GM12878 (cell line): ENCODE data around the gene PRR35. TPM values are rescaled to one million over a fixed set of nuclear protein-coding genes. Genes with fewer than 3 reads are reported as not detected.

ENCODE experiments used
- ATAC-seq: fragments of 200-7000 bp; cut with Tn5 transposase; 3 replicates; pipeline ENCODE4 v1.9.1; 2020; ENCODE audit warnings: mild to moderate bottlenecking, moderate library complexity
- BruUV-seq: library from RNA; stranded (reverse); fragments of 400-500 nt; replicated peaks from 2 replicates; lab custom pipeline; 2021; lab: Mats Ljungman, UMichigan
- CTCF ChIA-PET: fragments of 300-600 bp; sonication (Branson Sonifier 250); formaldehyde crosslinking; extraction: SDS; loops from one replicate; lab custom pipeline; 2021; ENCODE audit warnings: inconsistent platforms; lab: Yijun Ruan, JAX
- POLR2A ChIA-PET: fragments of 350-600 bp; formaldehyde crosslinking; extraction: SDS; loops from one replicate; lab custom pipeline; 2021; ENCODE audit warnings: inconsistent platforms; lab: Charles Lee
- RAD21 ChIA-PET: fragments of 300-600 bp; sonication (Branson Sonifier 250); formaldehyde crosslinking; loops from one replicate; lab custom pipeline; 2023; ENCODE audit warnings: antibody characterized with exemption; ENCODE audit not compliant: unreplicated experiment; lab: Charles Lee
- SMC1A ChIA-PET: fragments of 300-600 bp; sonication (Branson Sonifier 250); formaldehyde crosslinking; loops from one replicate; lab custom pipeline; 2023; ENCODE audit not compliant: unreplicated experiment, uncharacterized antibody; lab: Charles Lee
- DNase-seq: peaks from one replicate; pipeline ENCODE4 v3.0.0-alpha.2; 2011; ENCODE audit warnings: low read depth, low spot score
- FAIRE-seq: peaks from 3 replicates; lab custom pipeline; 2011; peaks lifted over from hg19 to GRCh38; lab: Jason Lieb, UNC
- H2AFZ ChIP-seq: 2 replicates; pipeline ENCODE4 v1.6.0; 2011; ENCODE audit warnings: low read depth, low read length, control low read depth; ENCODE audit not compliant: control insufficient read depth
- H3K27ac ChIP-seq: 2 replicates; pipeline ENCODE4 v1.5.1; 2011; ENCODE audit warnings: control low read depth; ENCODE audit not compliant: control insufficient read depth, insufficient read depth
- H3K27me3 ChIP-seq, 2 experiments: replicated peaks in 1 of 2; 2 replicates each; pipeline versions ENCODE4 v1.6.0 to v1.6.1; 2011; ENCODE audit warnings: low read length in 1 of 2; ENCODE audit not compliant: control insufficient read depth in 2 of 2, insufficient read depth in 2 of 2
- H3K36me3 ChIP-seq, 2 experiments: 2 replicates each; pipeline ENCODE4 v1.5.1; 2011; ENCODE audit warnings: low read length in 1 of 2; ENCODE audit not compliant: control insufficient read depth in 2 of 2, insufficient read depth in 2 of 2
- H3K4me1 ChIP-seq: 2 replicates; pipeline ENCODE4 v1.6.1; 2011; ENCODE audit warnings: mild to moderate bottlenecking, low read length, moderate library complexity, mixed read lengths; ENCODE audit not compliant: control insufficient read depth, insufficient read depth
- H3K4me2 ChIP-seq: 2 replicates; pipeline ENCODE4 v1.6.0; 2011; ENCODE audit warnings: control low read depth; ENCODE audit not compliant: control insufficient read depth, insufficient read depth
- H3K4me3 ChIP-seq: fragments of 200-600 bp; sonication (generic); 2 replicates; pipeline ENCODE4 v1.5.1; 2016
- H3K79me2 ChIP-seq: 2 replicates; pipeline ENCODE4 v1.6.0; 2011; ENCODE audit warnings: low read length; ENCODE audit not compliant: control insufficient read depth, insufficient read depth
- H3K9ac ChIP-seq: 2 replicates; pipeline ENCODE4 v1.8.0; 2011; ENCODE audit warnings: low read length, control low read depth, mixed read lengths; ENCODE audit not compliant: control insufficient read depth, insufficient read depth
- H3K9me3 ChIP-seq: replicated peaks from 3 replicates; pipeline ENCODE4 v1.5.1; 2011; ENCODE audit warnings: mild to moderate bottlenecking, low read length; ENCODE audit not compliant: control insufficient read depth, insufficient read depth
- H4K20me1 ChIP-seq: 2 replicates; pipeline ENCODE4 v1.6.0; 2011; ENCODE audit not compliant: control insufficient read depth, insufficient read depth
- ASH2L ChIP-seq: fragments of 300-600, 200-600 bp; sonication (generic); IDR thresholded peaks from 2 replicates; pipeline ENCODE4 v1.6.1; 2017; ENCODE audit warnings: low read depth, mild to moderate bottlenecking, borderline replicate concordance
- CHD4 ChIP-seq: fragments of 200-600 bp; sonication (generic); IDR thresholded peaks from 2 replicates; pipeline ENCODE4 v1.6.1; 2016; ENCODE audit warnings: mild to moderate bottlenecking
- EP300 ChIP-seq, 2 experiments: fragments of 150-350 bp in 1 of 2; IDR thresholded peaks; 2 replicates each; pipeline ENCODE4 v1.6.1; 2011 to 2012; ENCODE audit warnings: low read depth in 2 of 2, low read length in 2 of 2, borderline replicate concordance in 1 of 2, improper control_type of control experiment in 1 of 2, inconsistent platforms in 1 of 2; ENCODE audit not compliant: control insufficient read depth in 1 of 2
- FOS ChIP-seq: IDR thresholded peaks from 3 replicates; pipeline ENCODE4 v1.6.1; 2011; ENCODE audit warnings: borderline replicate concordance; ENCODE audit not compliant: insufficient read length; ENCODE audit errors: extremely low read depth
- KLF5 ChIP-seq: fragments of 450-650 bp; IDR thresholded peaks from 2 replicates; pipeline ENCODE4 v1.6.1; 2014; ENCODE audit warnings: mild to moderate bottlenecking; ENCODE audit not compliant: partially characterized antibody
- MYB ChIP-seq: fragments of 150-350 bp; IDR thresholded peaks from 2 replicates; pipeline ENCODE4 v1.6.1; 2014; ENCODE audit warnings: mild to moderate bottlenecking, low read depth, low read length, borderline replicate concordance
- POLR2AphosphoS2 ChIP-seq: IDR thresholded peaks from 2 replicates; pipeline ENCODE4 v1.6.1; 2011; ENCODE audit warnings: low read depth, mild to moderate bottlenecking, low read length, improper control_type of control experiment, moderate library complexity
- SMAD5 ChIP-seq: IDR thresholded peaks from 2 replicates; pipeline ENCODE4 v1.6.1; 2016; ENCODE audit warnings: antibody characterized with exemption, low read depth
- SPI1 ChIP-seq: IDR thresholded peaks from 2 replicates; pipeline ENCODE4 v1.6.1; 2011; ENCODE audit warnings: low read depth, mild to moderate bottlenecking, low read length, moderate library complexity, borderline replicate concordance; ENCODE audit not compliant: insufficient read depth
- STAT3 ChIP-seq: IDR thresholded peaks from 2 replicates; pipeline ENCODE4 v1.6.1; 2011; ENCODE audit warnings: low read depth, low read length, improper control_type of control experiment
- TAF1 ChIP-seq: IDR thresholded peaks from 2 replicates; pipeline ENCODE4 v1.6.1; 2011; ENCODE audit warnings: mild to moderate bottlenecking, low read depth, low read length, borderline replicate concordance
- TCF7 ChIP-seq: IDR thresholded peaks from 2 replicates; pipeline ENCODE4 v1.6.1; 2014; ENCODE audit warnings: antibody characterized with exemption, borderline replicate concordance
- ZNF24 ChIP-seq: fragments of 450-650 bp; IDR thresholded peaks from 2 replicates; pipeline ENCODE4 v1.6.1; 2017; ENCODE audit warnings: antibody characterized with exemption, mild to moderate bottlenecking
- WGBS: methylation state at CpG from one replicate; pipeline ENCODE4 v1.1.6; 2016; ENCODE audit warnings: low lambda C conversion rate; ENCODE audit not compliant: insufficient replicate concordance, insufficient coverage; ENCODE audit errors: missing lambda C conversion rate; 5-methylcytosine and 5-hydroxymethylcytosine counted together
- in situ Hi-C: fragments of 300-500 bp; cut with MboI; formaldehyde crosslinking; loops from 9 replicates; pipeline ENCODE4 v1.14.3; 2018; ENCODE audit warnings: mixed read lengths
- intact Hi-C: fragments of 100-400 bp; cut with micrococcal nuclease; formaldehyde crosslinking; loops from one replicate; pipeline ENCODE4 v1.14.2; 2022; ENCODE audit not compliant: unreplicated experiment
- polyA plus RNA-seq, 11 experiments: library from polyadenylated mRNA; depleted of rRNA in 4 of 11; unstranded in 6 of 11; stranded (reverse) in 5 of 11; fragments of >200 nt; fragmentation: Nextera tagmentation in 4 of 11; fragmentation: Illumina TruSeq in 1 of 11; extraction: Ambion mirVana in 4 of 11; extraction: Trizol in 1 of 11; gene quantifications; 1 replicate in 1 of 11; 2 replicates in 10 of 11; pipeline versions ENCODE4 v1.2.1 to v1.2.3, GENCODE V29; 2011 to 2016; ENCODE audit warnings: inconsistent platforms in 2 of 11, missing spikeins in 2 of 11, low read depth in 1 of 11
- total RNA-seq, 4 experiments: library from RNA; depleted of rRNA in 3 of 4; stranded (reverse); fragments of >200 nt in 3 of 4; fragmentation: Illumina TruSeq in 1 of 4; extraction: Trizol in 1 of 4; gene quantifications; 2 replicates each; pipeline versions ENCODE4 v1.2.1 to v1.2.3, GENCODE V29; 2013 to 2021

Gene PRR35
- total and polyA plus RNA-seq, 10 of the 15 experiments (the other 5 are each of a cell fraction or from before 2014, with no cell fraction given): not detected

DNA sequence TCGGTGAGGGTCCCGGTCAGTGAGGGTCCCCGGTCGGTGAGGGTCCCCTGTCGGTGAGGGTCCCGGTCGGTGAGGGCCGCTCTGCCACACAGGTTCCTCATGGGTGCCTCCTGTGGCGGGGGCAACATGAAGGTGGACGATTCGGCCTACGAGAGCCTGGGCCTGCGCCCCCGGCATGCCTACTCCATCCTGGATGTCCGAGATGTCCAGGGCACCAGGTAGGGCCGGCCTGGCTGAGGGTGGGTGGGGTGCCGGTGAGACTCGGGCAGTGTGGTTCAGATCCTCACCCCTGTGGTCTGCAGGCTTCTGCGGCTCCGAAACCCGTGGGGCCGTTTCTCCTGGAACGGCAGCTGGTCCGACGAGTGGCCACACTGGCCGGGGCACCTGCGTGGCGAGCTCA lies 9.0 kb upstream of the PRR35 start:
- ATAC-seq (no peak), FAIRE-seq (no peak), DNase-seq (no peak)
- Histone ChIP-seq H3K4me2 (no peak overlapping the region), H3K4me1 (no peaks in the 10 kb centered on the region), H3K27ac (no peak overlapping the region), H3K36me3 (peaks cover 0 to 21% of the 10 kb centered on the region in 2 experiments; a peak in 2 of 4 replicates), H2AFZ (no peak overlapping the region), H3K9ac (no peak overlapping the region), H3K9me3 (no peaks in the 10 kb centered on the region), H3K79me2 (no peaks in the 10 kb centered on the region), H3K27me3 (no peaks in the 10 kb centered on the region), H3K4me3 (no peak overlapping the region), H4K20me1 (no peaks in the 10 kb centered on the region)
- ChIA-PET RAD21 (no interaction called here), POLR2A (no interaction called here), SMC1A (no interaction called here), CTCF (no interaction called here)
- intact Hi-C loops: no loop called here
- TF ChIP-seq SMAD5 (no peak), SPI1 (no peak), POLR2AphosphoS2 (no peak), KLF5 (no peak), CHD4 (no peak), ASH2L (no peak), FOS (no peak), STAT3 (no peak), MYB (no peak), TCF7 (no peak), TAF1 (no peak), ZNF24 (no peak), EP300 (IDR thresholded peaks at IDR 0.05; ENCODE audit: borderline replicate concordance in 1 of 2, control insufficient read depth in 1 of 2, low read depth in 2 of 2, low read length in 2 of 2) (no peak)
- BruUV-seq: no TSS peak
- 98% methylated on average over 26 of the region's 28 CpGs for WGBS
- in situ Hi-C loops: no loop called here
